Heart left ventricle (tissue), 16 donors: ENCODE measurements around the gene ZDHHC11B. TPM values are rescaled to one million over a fixed set of nuclear protein-coding genes. Genes with fewer than 3 reads are reported as not detected.
A peak's percentile ranks its signal among the peaks of the same experiment; 100 is the strongest.
"Not testable (repeated sequence)": the region's sequence is repeated elsewhere in the genome, so short reads cannot be mapped to it uniquely, and the experiment has no call there.

Source experiments
- ATAC-seq, 4 donors: fragments of 200-7000 bp; cut with Tn5 transposase; one replicate each; pipeline ENCODE4 v1.9.1; 2020 to 2022; ENCODE audit warnings: moderate library complexity in 4 of 4, mild to moderate bottlenecking in 3 of 4, moderate number of reproducible peaks in 1 of 4
- DNase-seq, 5 donors: peaks; one replicate each; pipeline ENCODE4 v3.0.0-alpha.2; 2020
- H3K27ac ChIP-seq, 12 donors: fragments of 200-600 bp; sonication (generic) in 4 of 12; one replicate each; pipeline versions ENCODE4 v1.5.0 to v1.8.0; 2016 to 2022; ENCODE audit warnings: mild to moderate bottlenecking in 2 of 12
- H3K27me3 ChIP-seq, 9 donors: fragments of 200-600 bp; sonication (generic) in 2 of 9; one replicate each; pipeline versions ENCODE4 v1.5.1 to v1.8.0; 2016 to 2022; ENCODE audit warnings: mild to moderate bottlenecking in 3 of 9
- H3K36me3 ChIP-seq, 9 donors: fragments of 200-600 bp; sonication (generic) in 2 of 9; one replicate each; pipeline versions ENCODE4 v1.5.0 to v1.8.0; 2018 to 2022; ENCODE audit warnings: mild to moderate bottlenecking in 2 of 9
- H3K4me1 ChIP-seq, 12 donors: fragments of 200-600 bp; sonication (generic) in 4 of 12; one replicate each; pipeline versions ENCODE4 v1.5.0 to v1.8.0; 2016 to 2022; ENCODE audit warnings: mild to moderate bottlenecking in 3 of 12
- H3K4me3 ChIP-seq, 12 donors: fragments of 200-600 bp; sonication (generic) in 4 of 12; one replicate each; pipeline versions ENCODE4 v1.5.0 to v1.8.0; 2017 to 2022; ENCODE audit warnings: mild to moderate bottlenecking in 9 of 12, moderate library complexity in 4 of 12
- H3K9me3 ChIP-seq, 12 donors: fragments of 200-600 bp; sonication (generic) in 4 of 12; one replicate each; pipeline versions ENCODE4 v1.5.0 to v1.8.0; 2016 to 2022; ENCODE audit warnings: mild to moderate bottlenecking in 1 of 12
- WGBS, 4 donors: extraction: QIAGEN DNeasy Blood & Tissue Kit in 2 of 4; methylation state at CpG; one replicate each; pipeline versions ENCODE4 v1.1.5 to v1.1.7; 2013 to 2018; 5-methylcytosine and 5-hydroxymethylcytosine counted together
- intact Hi-C, 10 donors: fragments of 100-400 bp; cut with DNase I; formaldehyde crosslinking; loops; one replicate each; pipeline versions ENCODE4 v1.11.1 to v1.14.2; 2022
- polyA plus RNA-seq, 2 donors: library from polyadenylated mRNA; stranded (reverse); fragments of 200-250 nt; gene quantifications; one replicate each; pipeline ENCODE4 v1.2.3, GENCODE V29; 2013
- total RNA-seq, 9 donors: library from RNA; depleted of rRNA in 2 of 9; stranded (reverse); fragments of >200 nt in 2 of 9; fragmentation: NEBNext Ultra II Directional in 3 of 9; extraction: Animal tissue kit (Norgen Biotek cat#: 25700) in 3 of 9; gene quantifications; one replicate each; pipeline versions ENCODE4 v1.1.0 to v1.2.4, GENCODE V29; 2016 to 2023
- donor health status: ischemic (EF 13 %, LVEDD 7.1; RV severe dilation, severe dysfunction).
- donor health status: healthy with polysubstance abuse.
- donor health status: DM: no; HTN: yes; CAD: no.
- donor health status: DM: no; HTN: no; CAD: no.
- donor health status: ischemic (EF 25% LVEDD 6.9; RV normal size, moderate dysfunction).
- donor health status: ischemic (EF 25% LVEDD 5.7; RV mildly dilated, moderate dysfunction).
- donor health status: healthy.
- donor health status: DM: yes; HTN: yes; CAD: no.
- donor health status: ischemic (EF 35%, LVEDD 5.7; RV mildly dilated, moderate dysfunction).
- donor health status: nonischemic (EF 11% LVEDD 7.7; RV severe dilation, severe dysfunction).
- donor health status: DM: yes; HTN: yes; CAD: no.
- donor health status: PGD.
- donor health status: ischemic (EF 29% LVEDD 5.4; RV normal size, mild dysfunction).
- donor health status: nonischemic (EF 23%, LVEDD 6.1; RV moderate dilation, normal function).

Gene ZDHHC11B
- total and polyA plus RNA-seq, 11 donors = 3.0 to 26.5 (median 8.8) TPM

GRCh38 chr5:681317-682191 lies 103.0 kb downstream of the ZDHHC11B start:
- not testable (repeated sequence) for ATAC-seq, H3K27me3 ChIP-seq, H3K36me3 ChIP-seq, H3K9me3 ChIP-seq, H3K4me3 ChIP-seq, H3K27ac ChIP-seq
- intact Hi-C loops = loop anchor here in 3 of 10 donors (2.0 to 10.0 kb wide), 3 partner anchors 91 to 95 kb away; no protein-coding TSS in a partner anchor
- peak in 2 of 5 donors; percentile 14 to 21 for DNase-seq
- H3K4me1 ChIP-seq = peaks cover 0 to 17% (median 0%) of the 10 kb centered on the region in 12 donors
- WGBS, 4 donors = 89 to 100% (median 91%) methylated on average over 7 to 17 of the region's 17 CpGs

- H3K9me3 ChIP-seq, ATAC-seq, H3K4me3 ChIP-seq, H3K27me3 ChIP-seq, H3K27ac ChIP-seq, H3K36me3 ChIP-seq: not testable (repeated sequence)
- 83 to 88% (median 86%) methylated on average over 13 of the region's 13 CpGs for WGBS, 4 donors
- peak in 1 of 5 donors; percentile 17 for DNase-seq
- H3K4me1 ChIP-seq = peaks cover 0 to 17% (median 0%) of the 10 kb centered on the region in 12 donors
- intact Hi-C loops = loop anchor here in 2 of 10 donors (5.0 to 10.0 kb wide), 2 partner anchors 91 to 94 kb away; no protein-coding TSS in a partner anchor
Measured at GRCh38 chr5:680836-681235, 103.7 kb downstream of the ZDHHC11B start.

GRCh38 chr5:680118-680795 lies 104.3 kb downstream of the ZDHHC11B start:
- DNase-seq, H3K27ac ChIP-seq, ATAC-seq, H3K4me3 ChIP-seq, H3K9me3 ChIP-seq, H3K36me3 ChIP-seq, H3K27me3 ChIP-seq: not testable (repeated sequence)
- WGBS, 4 donors = 75 to 93% (median 85%) methylated on average over 4 to 18 of the region's 32 CpGs
- intact Hi-C loops = loop anchor here in 2 of 10 donors (5.0 to 10.0 kb wide), 2 partner anchors 92 to 95 kb away; no protein-coding TSS in a partner anchor
- peaks cover 0 to 17% (median 0%) of the 10 kb centered on the region in 12 donors for H3K4me1 ChIP-seq

- not testable (repeated sequence) for H3K27ac ChIP-seq, DNase-seq, H3K4me3 ChIP-seq, H3K36me3 ChIP-seq, H3K9me3 ChIP-seq, H3K27me3 ChIP-seq, ATAC-seq
- WGBS, 4 donors = 70 to 87% (median 82%) methylated on average over 3 to 16 of the region's 17 CpGs
- intact Hi-C loops = loop anchor here in 1 of 10 donors (10.0 kb wide), 1 partner anchor 95 kb away; no protein-coding TSS in a partner anchor
- H3K4me1 ChIP-seq = peaks cover 0 to 21% (median 4%) of the 10 kb centered on the region in 12 donors
Measured at GRCh38 chr5:679166-679895, 105.2 kb downstream of the ZDHHC11B start.

GRCh38 chr5:678521-678920 lies 106.0 kb downstream of the ZDHHC11B start:
- not testable (repeated sequence) for ATAC-seq, H3K36me3 ChIP-seq, H3K27me3 ChIP-seq, H3K4me3 ChIP-seq, H3K27ac ChIP-seq, H3K9me3 ChIP-seq
- intact Hi-C loops = loop anchor here in 1 of 10 donors (10.0 kb wide), 1 partner anchor 96 kb away; no protein-coding TSS in a partner anchor
- H3K4me1 ChIP-seq = peaks cover 2 to 26% (median 12%) of the 10 kb centered on the region in 12 donors
- WGBS, 4 donors = 70 to 88% (median 85%) methylated on average over 9 to 16 of the region's 16 CpGs; no CpG with 5 or more reads in 1 of the 4 donors
- DNase-seq = peak in 1 of 5 donors; percentile 10
